Esophagus (tissue), 2 donors: Measurements from ENCODE around the gene DEPDC5. TPM values are rescaled to one million over a fixed set of nuclear protein-coding genes. Genes with fewer than 3 reads are reported as not detected.

Experiments used
- H3K27ac ChIP-seq, 2 donors: one replicate each; pipeline ENCODE4 v1.5.1; 2013; ENCODE audit warnings: low read depth in 2 of 2, mild to moderate bottlenecking in 2 of 2, inconsistent platforms in 1 of 2, low read length in 1 of 2, moderate library complexity in 1 of 2
- H3K27me3 ChIP-seq, 2 donors: one replicate each; pipeline ENCODE4 v1.6.1; 2013; ENCODE audit warnings: low read length in 2 of 2, control low read depth in 1 of 2, mild to moderate bottlenecking in 1 of 2; ENCODE audit not compliant: insufficient read depth in 2 of 2, control insufficient read depth in 1 of 2
- H3K36me3 ChIP-seq, 2 donors: one replicate each; pipeline ENCODE4 v1.6.1; 2013; ENCODE audit warnings: low read length in 1 of 2; ENCODE audit not compliant: control insufficient read depth in 2 of 2, insufficient read depth in 2 of 2
- H3K4me1 ChIP-seq, 2 donors: one replicate each; pipeline ENCODE4 v1.6.1; 2013; ENCODE audit warnings: low read length in 1 of 2; ENCODE audit not compliant: control insufficient read depth in 2 of 2, insufficient read depth in 2 of 2
- H3K4me3 ChIP-seq, 2 donors: one replicate each; pipeline ENCODE4 v1.5.1; 2013; ENCODE audit warnings: low read length in 2 of 2, mild to moderate bottlenecking in 2 of 2, low read depth in 1 of 2, moderate library complexity in 1 of 2
- H3K9me3 ChIP-seq, 2 donors: one replicate each; pipeline ENCODE4 v1.6.1; 2013; ENCODE audit warnings: mild to moderate bottlenecking in 2 of 2, low read depth in 1 of 2, low read length in 1 of 2, moderate library complexity in 1 of 2; ENCODE audit not compliant: control insufficient read depth in 2 of 2, insufficient read depth in 1 of 2
- WGBS, 2 donors: extraction: QIAGEN DNeasy Blood & Tissue Kit; methylation state at CpG; one replicate each; pipeline ENCODE4 v1.1.7; 2013; 5-methylcytosine and 5-hydroxymethylcytosine counted together
- polyA plus RNA-seq, 2 donors: library from polyadenylated mRNA; stranded (reverse); fragments of 200-250 nt; gene quantifications; one replicate each; pipeline ENCODE4 v1.2.3, GENCODE V29; 2013
- donor health status: healthy with polysubstance abuse.
- donor health status: Bipolar disorder and iron deficiency.

The DEPDC5 gene
- polyA plus RNA-seq, 2 donors: 6.5 to 10.8 TPM

DNA sequence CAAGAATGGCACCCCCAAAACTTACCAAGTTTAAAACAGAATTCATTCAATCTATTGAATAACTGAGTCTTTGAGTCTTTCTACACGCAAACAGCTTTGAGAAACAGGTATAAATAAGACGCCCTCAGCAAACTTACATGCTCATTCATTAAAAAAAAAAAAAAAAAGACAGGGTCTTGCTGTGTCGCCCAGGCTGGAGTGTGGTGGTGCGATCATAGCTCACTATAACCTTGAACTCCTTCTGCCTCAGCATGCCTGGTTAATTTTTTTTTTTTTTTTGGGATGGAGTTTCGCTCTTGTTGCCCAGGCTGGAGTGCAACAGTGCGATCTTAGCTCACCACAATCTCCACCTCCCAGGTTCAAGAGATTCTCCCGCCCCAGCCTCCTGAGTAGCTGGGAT is 9.9 kb upstream of the DEPDC5 start:
- no peaks in the 10 kb centered on the region for H3K9me3 ChIP-seq
- no peaks in the 10 kb centered on the region for H3K4me1 ChIP-seq
- H3K27ac ChIP-seq: no peak overlapping the region
- H3K27me3 ChIP-seq: no peaks in the 10 kb centered on the region
- no peaks in the 10 kb centered on the region for H3K36me3 ChIP-seq
- H3K4me3 ChIP-seq: no peak overlapping the region
- 90 to 95% methylated on average over 7 of the region's 7 CpGs for WGBS, 2 donors

GRCh38 chr22:31747441-31747840 is 6.4 kb upstream of the DEPDC5 start:
- Histone ChIP-seq H3K36me3 (no peaks in the 10 kb centered on the region), H3K9me3 (no peaks in the 10 kb centered on the region), H3K4me1 (peaks cover 0 to 2% of the 10 kb centered on the region in 2 donors), H3K27ac (no peak overlapping the region), H3K27me3 (no peaks in the 10 kb centered on the region), H3K4me3 (no peak overlapping the region)
- 58 to 63% methylated on average over 4 of the region's 4 CpGs for WGBS, 2 donors

GRCh38 chr22:31748490-31748889 is 5.3 kb upstream of the DEPDC5 start:
- WGBS, 2 donors: 20 to 29% methylated on average over 2 of the region's 2 CpGs
- Histone ChIP-seq H3K4me3 (peak overlapping the region in 1 of 2 donors; percentile 68), H3K27ac (peak overlapping the region in 1 of 2 donors; percentile 14)

DNA sequence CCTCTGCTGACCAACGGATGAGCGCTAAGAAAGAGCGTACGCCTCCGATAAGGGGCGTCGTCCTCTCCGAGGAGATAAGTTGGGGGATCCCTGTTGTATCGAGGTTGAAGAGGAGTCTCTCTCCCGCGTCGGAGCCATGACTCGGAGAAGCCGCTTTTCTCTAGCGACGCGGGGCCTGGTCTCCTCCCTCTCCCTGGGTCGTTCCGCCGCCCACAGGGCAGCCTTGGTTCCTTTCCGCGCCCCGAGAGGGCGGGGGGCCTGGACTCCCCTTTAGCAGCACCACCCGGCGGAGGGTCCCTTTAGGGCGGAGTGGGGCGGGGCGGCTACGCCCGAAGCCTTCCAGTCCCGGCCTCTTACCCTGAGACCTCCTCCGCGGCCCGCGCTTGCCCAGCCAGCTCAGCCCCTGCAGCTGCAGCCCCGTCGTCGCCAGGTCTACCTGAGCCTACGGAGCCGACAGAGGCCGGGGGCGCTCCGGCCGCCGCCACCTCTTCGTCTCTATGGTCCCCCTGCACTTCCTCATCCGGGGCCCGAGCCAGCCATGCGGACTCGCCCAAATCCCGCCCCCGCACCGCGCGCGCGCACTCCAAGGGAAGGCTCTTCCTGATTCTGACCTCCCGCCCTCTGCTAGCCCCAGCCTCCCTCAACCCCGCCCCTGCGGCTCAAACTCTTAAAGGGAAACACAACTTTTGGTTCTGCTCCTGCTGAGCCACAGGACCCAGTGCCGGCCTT is 4.0 kb upstream of the DEPDC5 start, which contains the start of gene PRR14L:
PRR14L (minus strand) TSS at position 497 of the 729 bp plus-strand sequence. CDS start 11,272 bp downstream, outside the sequence.
- Histone ChIP-seq H3K27ac (peak within 1 kb of the TSS; percentile 90 to 93), H3K4me3 (peak within 1 kb of the TSS; percentile 68 to 91), H3K9me3 (no peaks in the 10 kb centered on the region), H3K4me1 (peaks cover 0 to 3% of the 10 kb centered on the region in 2 donors), H3K27me3 (no peaks in the 10 kb centered on the region), H3K36me3 (no peaks in the 10 kb centered on the region)
- 0% methylated on average over 61 to 62 of the region's 62 CpGs for WGBS, 2 donors

More at GRCh38 chr22:31748490-31748889, 5.3 kb upstream of the DEPDC5 start:
- Histone ChIP-seq H3K9me3 (no peaks in the 10 kb centered on the region), H3K27me3 (no peaks in the 10 kb centered on the region), H3K36me3 (no peaks in the 10 kb centered on the region), H3K4me1 (peaks cover 0 to 2% of the 10 kb centered on the region in 2 donors)

DNA sequence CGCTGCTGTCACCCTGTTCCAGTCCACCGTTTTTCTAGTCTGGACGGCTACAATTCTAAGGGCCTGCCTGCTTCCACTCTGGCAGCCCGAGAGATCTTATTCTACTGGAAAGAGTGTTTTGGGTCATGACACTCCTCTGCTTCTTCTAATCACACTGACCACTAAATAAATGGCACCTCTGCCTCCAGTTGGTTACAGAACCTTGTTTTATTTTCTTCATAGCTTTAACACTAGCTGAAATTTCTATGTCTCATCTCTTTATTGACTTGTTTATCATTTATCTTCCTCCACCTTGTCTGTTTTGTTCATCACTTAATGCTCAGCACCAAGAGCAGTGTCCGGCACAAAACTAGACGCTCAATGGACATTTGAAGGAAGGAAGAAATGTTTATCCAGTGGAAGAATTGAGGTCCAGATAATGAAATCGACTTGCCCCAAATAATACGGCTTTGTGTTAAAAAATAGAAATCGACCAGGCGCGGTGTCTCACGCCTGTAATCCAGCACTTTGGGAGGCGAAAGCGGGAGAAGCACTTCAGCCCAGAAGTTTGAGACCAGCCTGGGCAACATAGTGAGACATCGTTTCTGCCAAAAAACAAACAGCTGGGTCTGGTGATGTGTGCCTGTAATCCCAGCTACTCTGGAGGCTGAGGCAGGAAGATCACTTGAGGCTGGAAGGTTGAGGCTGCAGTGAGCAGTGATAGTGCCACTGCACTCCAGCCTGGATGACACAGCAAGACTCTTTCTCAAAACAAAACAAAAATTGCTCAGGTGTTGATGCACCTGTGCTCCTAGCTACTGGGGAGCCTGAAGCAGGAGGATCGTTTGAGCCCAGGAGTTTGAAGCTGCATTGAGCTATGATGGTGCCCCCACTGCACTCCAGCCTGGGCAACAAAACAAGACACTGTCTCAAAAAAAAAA is 3.2 kb upstream of the DEPDC5 start:
- H3K4me1 ChIP-seq: peaks cover 0 to 4% of the 10 kb centered on the region in 2 donors
- peak overlapping the region in 1 of 2 donors; percentile 68 for H3K4me3 ChIP-seq
- peak overlapping the region; percentile 67 to 93 for H3K27ac ChIP-seq

DNA sequence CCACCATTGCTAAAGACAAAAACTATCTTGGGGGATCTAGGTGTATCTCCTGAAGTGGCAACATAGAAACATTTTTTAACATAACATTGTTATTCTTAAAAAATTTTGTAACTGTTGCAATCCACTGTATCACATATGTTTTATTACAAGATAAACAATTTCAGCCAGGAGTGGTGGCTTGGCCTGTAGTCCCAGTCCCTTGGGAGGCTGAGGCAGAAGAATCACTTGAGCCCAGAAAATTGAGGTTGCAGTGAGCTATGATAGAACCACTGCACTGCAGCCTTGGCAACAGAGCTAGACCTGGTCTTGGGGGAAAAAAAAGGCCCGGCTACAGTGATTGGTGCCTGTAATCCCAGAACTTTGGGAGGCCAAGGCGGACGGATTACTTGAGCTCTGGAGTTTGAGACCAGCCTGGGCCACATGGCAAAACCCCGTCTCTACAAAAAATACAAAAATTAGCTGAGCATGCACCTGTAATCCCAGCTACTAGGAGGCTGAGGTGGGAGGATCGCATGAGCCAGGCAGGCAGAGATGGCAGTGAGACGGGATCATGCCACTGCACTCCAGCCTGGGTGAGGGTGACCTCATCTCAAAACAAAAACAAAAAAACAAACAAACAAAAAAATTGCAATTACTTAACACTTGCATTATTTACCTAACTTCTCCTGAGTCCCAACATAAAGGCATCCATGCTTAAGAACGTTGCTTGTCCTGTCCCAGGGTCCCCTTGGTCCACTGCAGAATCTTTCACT is 1.5 kb upstream of the DEPDC5 start:
- WGBS, 2 donors: 82% methylated on average over 7 of the region's 7 CpGs

More for the DNA sequence above, 3.2 kb upstream of the DEPDC5 start:
- no peaks in the 10 kb centered on the region for H3K9me3 ChIP-seq
- WGBS, 2 donors: 61 to 63% methylated on average over 16 of the region's 16 CpGs
- H3K36me3 ChIP-seq: no peaks in the 10 kb centered on the region
- no peaks in the 10 kb centered on the region for H3K27me3 ChIP-seq

GRCh38 chr22:31753005-31753633 is 700 bp upstream of the DEPDC5 start:
- 9 to 15% methylated on average over 20 of the region's 20 CpGs for WGBS, 2 donors
- Histone ChIP-seq H3K4me1 (peaks cover 0 to 4% of the 10 kb centered on the region in 2 donors), H3K36me3 (peaks cover 0 to 1% of the 10 kb centered on the region in 2 donors), H3K9me3 (no peaks in the 10 kb centered on the region), H3K27me3 (no peaks in the 10 kb centered on the region), H3K4me3 (peak overlapping the region; percentile 38 to 45), H3K27ac (peak overlapping the region; percentile 94 to 98)

More for the DNA sequence above, 1.5 kb upstream of the DEPDC5 start:
- no peaks in the 10 kb centered on the region for H3K27me3 ChIP-seq
- H3K9me3 ChIP-seq: no peaks in the 10 kb centered on the region
- no peaks in the 10 kb centered on the region for H3K36me3 ChIP-seq
- H3K4me3 ChIP-seq: no peak overlapping the region
- H3K27ac ChIP-seq: peak overlapping the region in 1 of 2 donors; percentile 5
- H3K4me1 ChIP-seq: peaks cover 0 to 4% of the 10 kb centered on the region in 2 donors

GRCh38 chr22:31754813-31755212 is 994 bp downstream of the DEPDC5 start:
- H3K9me3 ChIP-seq: no peaks in the 10 kb centered on the region
- no peak overlapping the region for H3K27ac ChIP-seq
- H3K36me3 ChIP-seq: peaks cover 0 to 2% of the 10 kb centered on the region in 2 donors
- peak overlapping the region in 1 of 2 donors; percentile 73 for H3K4me3 ChIP-seq
- peaks cover 0 to 4% of the 10 kb centered on the region in 2 donors for H3K4me1 ChIP-seq
- no peaks in the 10 kb centered on the region for H3K27me3 ChIP-seq
- WGBS, 2 donors: 20 to 23% methylated on average over 6 of the region's 6 CpGs
